ENCODE data around the gene NMNAT3.

DNA sequence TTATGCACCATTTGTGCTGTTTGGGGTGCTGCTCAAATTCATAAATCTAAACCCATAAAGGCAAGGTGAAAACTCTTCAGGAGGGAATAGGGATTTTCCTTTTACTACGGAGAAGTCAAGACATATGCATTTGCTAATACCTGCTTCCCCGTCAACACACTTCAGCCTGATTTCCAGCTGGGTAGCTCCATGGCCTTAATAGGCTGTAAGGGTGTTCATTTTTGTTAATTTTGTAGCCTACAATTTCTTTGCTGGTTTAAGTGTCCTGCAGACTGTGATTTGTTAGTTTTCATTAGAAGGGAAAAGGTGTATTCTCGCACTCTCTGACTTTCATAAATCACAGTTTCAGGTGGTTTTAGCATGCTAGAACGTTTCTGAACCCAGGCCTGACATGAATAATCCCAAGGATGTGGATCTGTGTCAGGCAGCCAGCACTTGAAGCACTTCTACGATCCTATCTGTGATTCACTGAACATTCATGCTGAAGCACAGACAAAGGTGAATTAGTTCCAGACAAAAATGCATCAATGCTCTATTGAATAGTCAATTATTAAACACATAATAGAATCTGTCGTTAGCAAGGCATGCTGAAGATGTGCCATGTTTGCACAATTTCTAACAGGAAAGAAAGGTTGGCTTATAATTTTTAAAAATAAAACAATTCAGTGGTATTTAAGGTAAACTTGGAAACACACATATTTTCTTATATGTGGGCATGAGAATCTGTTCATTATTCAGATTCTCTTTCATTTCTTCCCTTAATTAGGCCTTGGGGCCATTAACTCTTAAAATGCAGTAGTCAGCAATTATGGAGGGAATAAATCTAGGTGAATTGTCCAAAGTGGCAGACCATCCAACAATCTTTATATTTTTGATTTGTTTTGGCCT lies 17.9 kb upstream of the NMNAT3 start:
- TF ChIP-seq, protein P1, sequence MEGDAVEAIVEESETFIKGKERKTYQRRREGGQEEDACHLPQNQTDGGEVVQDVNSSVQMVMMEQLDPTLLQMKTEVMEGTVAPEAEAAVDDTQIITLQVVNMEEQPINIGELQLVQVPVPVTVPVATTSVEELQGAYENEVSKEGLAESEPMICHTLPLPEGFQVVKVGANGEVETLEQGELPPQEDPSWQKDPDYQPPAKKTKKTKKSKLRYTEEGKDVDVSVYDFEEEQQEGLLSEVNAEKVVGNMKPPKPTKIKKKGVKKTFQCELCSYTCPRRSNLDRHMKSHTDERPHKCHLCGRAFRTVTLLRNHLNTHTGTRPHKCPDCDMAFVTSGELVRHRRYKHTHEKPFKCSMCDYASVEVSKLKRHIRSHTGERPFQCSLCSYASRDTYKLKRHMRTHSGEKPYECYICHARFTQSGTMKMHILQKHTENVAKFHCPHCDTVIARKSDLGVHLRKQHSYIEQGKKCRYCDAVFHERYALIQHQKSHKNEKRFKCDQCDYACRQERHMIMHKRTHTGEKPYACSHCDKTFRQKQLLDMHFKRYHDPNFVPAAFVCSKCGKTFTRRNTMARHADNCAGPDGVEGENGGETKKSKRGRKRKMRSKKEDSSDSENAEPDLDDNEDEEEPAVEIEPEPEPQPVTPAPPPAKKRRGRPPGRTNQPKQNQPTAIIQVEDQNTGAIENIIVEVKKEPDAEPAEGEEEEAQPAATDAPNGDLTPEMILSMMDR (IDR thresholded peaks at IDR 0.05), result no peak
- TF ChIP-seq POLR2A (IDR thresholded peaks at IDR 0.05) (no peak), POLR2AphosphoS5 (IDR thresholded peaks at IDR 0.05) (no peak)

Data from transverse colon (tissue), 4 donors.